CD4-positive, alpha-beta T cell (primary cell): ENCODE results near the gene USP6NL. TPM values are rescaled to one million over a fixed set of nuclear protein-coding genes. Genes with fewer than 3 reads are reported as not detected.

Experiments
- ATAC-seq: fragments of 200-7000 bp; cut with Tn5 transposase; one replicate; pipeline ENCODE4 v1.10.0; 2022; ENCODE audit warnings: mild to moderate bottlenecking; ENCODE audit not compliant: poor library complexity
- CTCF ChIA-PET: fragments of 350-600 bp; sonication (Branson Sonifier 250); formaldehyde crosslinking; loops from one replicate; lab custom pipeline; 2021; ENCODE audit warnings: antibody characterized with exemption, inconsistent platforms; lab: Charles Lee
- POLR2A ChIA-PET: fragments of 350-600 bp; sonication (Branson Sonifier 250); formaldehyde crosslinking; loops from one replicate; lab custom pipeline; 2021; ENCODE audit warnings: antibody characterized with exemption, inconsistent platforms; lab: Charles Lee
- DNase-seq, 14 experiments: peaks; one replicate each; pipeline ENCODE4 v3.0.0-alpha.2; 2013 to 2020; ENCODE audit warnings: mixed read lengths in 2 of 14
- H3K27ac ChIP-seq, 2 donors: one replicate each; pipeline versions ENCODE4 v1.5.1 to v1.7.0; 2013; ENCODE audit warnings: low read length in 2 of 2, low read depth in 1 of 2, mild to moderate bottlenecking in 1 of 2
- H3K27me3 ChIP-seq, 2 experiments: 1 replicate in 1 of 2; 2 replicates in 1 of 2; pipeline versions ENCODE4 v1.6.1 to v1.7.0; 2013; ENCODE audit warnings: low read length in 2 of 2, control low read depth in 1 of 2, mild to moderate bottlenecking in 1 of 2, moderate library complexity in 1 of 2; ENCODE audit not compliant: insufficient read depth in 2 of 2, control insufficient read depth in 1 of 2
- H3K36me3 ChIP-seq: one replicate; pipeline ENCODE4 v1.6.1; 2013; ENCODE audit warnings: low read length, control low read depth; ENCODE audit not compliant: insufficient read depth
- H3K4me1 ChIP-seq: one replicate; pipeline ENCODE4 v1.6.1; 2013; ENCODE audit warnings: low read length, control low read depth; ENCODE audit not compliant: insufficient read depth
- H3K4me3 ChIP-seq: one replicate; pipeline ENCODE4 v1.5.1; 2013; ENCODE audit warnings: mild to moderate bottlenecking, low read length, moderate library complexity
- H3K9me3 ChIP-seq, 2 experiments: 1 replicate in 1 of 2; 2 replicates in 1 of 2; pipeline versions ENCODE4 v1.6.1 to v1.7.0; 2013; ENCODE audit warnings: low read length in 2 of 2, mild to moderate bottlenecking in 2 of 2, control low read depth in 1 of 2, moderate library complexity in 1 of 2; ENCODE audit not compliant: control insufficient read depth in 1 of 2, insufficient read depth in 1 of 2
- H3K27ac Mint-ChIP-seq: one replicate; pipeline ENCODE4 v1.8.0; 2020; ENCODE audit warnings: mixed read lengths
- H3K27me3 Mint-ChIP-seq: one replicate; pipeline ENCODE4 v1.8.0; 2021; ENCODE audit warnings: mixed read lengths
- H3K36me3 Mint-ChIP-seq: one replicate; pipeline ENCODE4 v1.8.0; 2021; ENCODE audit warnings: low read depth, mixed read lengths
- H3K4me1 Mint-ChIP-seq: one replicate; pipeline ENCODE4 v1.8.0; 2021; ENCODE audit warnings: low read depth, mixed read lengths
- H3K4me3 Mint-ChIP-seq: one replicate; pipeline ENCODE4 v1.8.0; 2020; ENCODE audit warnings: mild to moderate bottlenecking, mixed read lengths
- H3K9me3 Mint-ChIP-seq: one replicate; pipeline ENCODE4 v1.8.0; 2020; ENCODE audit warnings: mixed read lengths
- CTCF ChIP-seq: fragments of 200-600 bp; IDR thresholded peaks from one replicate; pipeline ENCODE4 v1.8.0; 2022; ENCODE audit warnings: antibody characterized with exemption, mild to moderate bottlenecking
- intact Hi-C, 2 experiments: fragments of 100-400 bp; cut with DNase I in 1 of 2; cut with micrococcal nuclease in 1 of 2; formaldehyde crosslinking; loops; one replicate each; pipeline versions ENCODE4 v1.15.1 to v1.9.0; 2023 to 2025; cut with DNase I, micrococcal nuclease
- total RNA-seq, 174 experiments: library from RNA in 2 of 174; stranded (reverse) in 2 of 174; gene quantifications; one replicate each; pipeline ENCODE4 v1.2.3 and lab custom pipeline; 2021 to 2026

Gene USP6NL
- total RNA-seq, 2 experiments from 2014 or later = 5.2 to 5.6 TPM

DNA sequence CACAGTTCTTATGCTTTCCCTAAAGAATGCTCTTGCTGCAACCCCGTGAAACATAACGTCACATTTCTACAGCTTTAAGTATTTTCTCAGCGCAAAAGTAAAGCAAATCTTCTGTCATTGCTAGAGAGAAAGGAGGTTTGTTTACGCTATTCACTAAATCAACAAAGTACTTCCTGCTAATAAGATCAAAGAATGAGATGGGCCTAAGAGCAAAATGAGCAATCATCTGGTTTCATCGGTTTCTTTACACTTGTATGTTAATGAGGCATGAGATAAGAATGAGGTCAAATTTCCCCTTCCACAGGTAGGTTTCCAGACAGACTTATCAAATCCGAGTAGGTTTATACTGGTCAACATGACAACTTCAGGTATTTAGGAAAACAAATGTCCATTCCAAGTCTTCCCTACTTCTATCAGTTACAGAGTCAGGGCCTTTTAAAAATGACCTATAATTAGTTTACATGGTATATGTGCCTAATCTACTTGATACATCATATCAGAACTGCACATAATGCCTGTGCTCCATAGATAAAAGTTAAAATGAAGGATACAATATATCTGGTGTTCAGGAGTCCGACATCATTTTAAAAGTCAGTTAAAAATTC is 8.4 kb downstream of the USP6NL start:
- intact Hi-C loops = loop anchor here in 1 of 2 experiments (5.0 kb wide), 1 partner anchor 71 kb away; no protein-coding TSS in a partner anchor
- peak in 3 of 14 experiments; percentile 12 to 28 (median 24) for DNase-seq

GRCh38 chr10:11602358-11602757 is 9.1 kb downstream of the USP6NL start:
- intact Hi-C loops = loop anchor here in 1 of 2 experiments (5.0 kb wide), 1 partner anchor 70 kb away; no protein-coding TSS in a partner anchor
- H3K9me3 ChIP-seq = no peaks in the 10 kb centered on the region
- Mint-ChIP-seq H3K4me3 (no peak overlapping the region), H3K9me3 (no peaks in the 10 kb centered on the region), H3K27me3 (no peaks in the 10 kb centered on the region), H3K36me3 (no peaks in the 10 kb centered on the region), H3K4me1 (peaks cover 33% of the 10 kb centered on the region), H3K27ac (no peak overlapping the region)
- TF ChIP-seq CTCF = no peak
- H3K27ac ChIP-seq = no peak overlapping the region
- DNase-seq (no peak), ATAC-seq (no peak)
- no peaks in the 10 kb centered on the region for H3K4me1 ChIP-seq
- ChIA-PET POLR2A (no interaction called here), CTCF (interaction anchor here (1.6 kb wide), 1 partner anchor 10 kb away, joined by 4 read pairs; no protein-coding TSS in a partner anchor)
- H3K36me3 ChIP-seq = no peaks in the 10 kb centered on the region
- H3K4me3 ChIP-seq = no peak overlapping the region
- H3K27me3 ChIP-seq = no peaks in the 10 kb centered on the region

More for the DNA sequence above, 8.4 kb downstream of the USP6NL start:
- no peak overlapping the region for H3K27ac Mint-ChIP-seq
- peaks cover 36% of the 10 kb centered on the region for H3K4me1 Mint-ChIP-seq
- Histone ChIP-seq H3K36me3 (no peaks in the 10 kb centered on the region), H3K27ac (no peak overlapping the region), H3K9me3 (no peaks in the 10 kb centered on the region), H3K4me1 (no peaks in the 10 kb centered on the region), H3K27me3 (no peaks in the 10 kb centered on the region), H3K4me3 (no peak overlapping the region)
- POLR2A ChIA-PET = interaction anchor here (1.6 kb wide), 1 partner anchor 10 kb away, joined by 4 read pairs; no protein-coding TSS in a partner anchor
- ATAC-seq = no peak
- no peaks in the 10 kb centered on the region for H3K36me3 Mint-ChIP-seq
- CTCF ChIA-PET = interaction anchor here (1.6 kb wide), 1 partner anchor 9 kb away, joined by 4 read pairs; no protein-coding TSS in a partner anchor
- no peaks in the 10 kb centered on the region for H3K9me3 Mint-ChIP-seq
- H3K4me3 Mint-ChIP-seq = peak overlapping the region; percentile 1
- no peaks in the 10 kb centered on the region for H3K27me3 Mint-ChIP-seq
- TF ChIP-seq CTCF = no peak

- no peaks in the 10 kb centered on the region for H3K9me3 Mint-ChIP-seq
- intact Hi-C loops = loop anchor here in 1 of 2 experiments (5.0 kb wide), 1 partner anchor 69 kb away; no protein-coding TSS in a partner anchor
- Histone ChIP-seq H3K4me3 (no peak overlapping the region), H3K9me3 (no peaks in the 10 kb centered on the region), H3K27me3 (no peaks in the 10 kb centered on the region), H3K27ac (no peak overlapping the region), H3K4me1 (no peaks in the 10 kb centered on the region), H3K36me3 (no peaks in the 10 kb centered on the region)
- no peak for ATAC-seq
- H3K27me3 Mint-ChIP-seq = no peaks in the 10 kb centered on the region
- POLR2A ChIA-PET = no interaction called here
- no peak overlapping the region for H3K27ac Mint-ChIP-seq
- H3K4me3 Mint-ChIP-seq = no peak overlapping the region
- CTCF ChIA-PET = interaction anchor here (1.6 kb wide), 1 partner anchor 10 kb away, joined by 4 read pairs; no protein-coding TSS in a partner anchor
- peaks cover 33% of the 10 kb centered on the region for H3K4me1 Mint-ChIP-seq
- no peak for DNase-seq
- no peaks in the 10 kb centered on the region for H3K36me3 Mint-ChIP-seq
- no peak for TF ChIP-seq CTCF
Observed at GRCh38 chr10:11601670-11602069, 9.8 kb downstream of the USP6NL start.
